Embryonic facial prominence (tissue), 1 donor: ENCODE measurements around the gene LDLRAD4.
A peak's percentile ranks its signal among the peaks of the same experiment; 100 is the strongest.

Experiments
- DNase-seq: peaks from one replicate; pipeline ENCODE4 v3.0.0-alpha.2; 2016; ENCODE audit errors: extremely low spot score

The LDLRAD4 gene

DNA sequence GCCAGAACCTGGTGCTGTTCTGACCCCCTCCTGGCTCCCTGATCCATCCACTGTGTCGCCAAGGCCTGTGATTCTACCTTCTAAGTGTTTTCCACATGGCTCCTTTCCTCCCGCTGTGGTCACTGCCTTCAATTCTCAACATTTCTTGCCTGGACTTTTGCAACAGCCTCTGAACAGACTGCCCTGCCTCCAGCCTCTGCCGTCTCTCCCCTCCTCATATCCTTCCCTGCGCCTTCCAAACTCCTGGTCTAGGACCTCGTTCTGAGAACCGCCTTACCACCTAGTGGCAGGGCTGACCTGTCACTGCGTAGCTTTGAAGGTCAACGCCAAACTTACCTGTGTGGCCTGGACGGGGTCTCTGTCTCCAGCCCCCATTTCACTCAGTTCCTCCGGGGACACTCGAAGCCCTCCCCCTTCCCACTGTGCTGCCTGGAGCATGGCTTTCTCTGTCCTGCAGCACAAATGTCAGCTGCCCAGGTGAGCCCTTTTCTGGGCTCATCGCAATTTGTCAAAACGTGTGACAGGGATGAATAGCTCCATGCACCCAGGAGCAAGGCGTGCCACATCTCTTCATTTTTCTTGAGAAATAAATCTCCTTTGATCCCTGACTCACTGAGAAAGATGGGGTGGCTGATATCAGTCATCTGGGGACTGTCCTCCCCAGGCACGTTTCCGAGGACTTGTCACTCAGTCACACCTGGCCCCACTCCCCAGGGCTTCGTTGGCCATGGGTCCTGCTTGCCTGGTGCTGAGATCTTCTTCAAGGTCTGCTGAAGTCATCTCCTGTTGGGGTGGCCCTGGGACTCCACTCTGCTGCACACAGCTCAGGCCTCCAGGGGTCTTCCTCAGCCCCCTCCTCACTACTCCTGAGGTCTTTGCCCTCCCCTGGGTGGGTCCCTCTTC lies 46.7 kb downstream of the LDLRAD4 start:
- no peak for DNase-seq

DNA sequence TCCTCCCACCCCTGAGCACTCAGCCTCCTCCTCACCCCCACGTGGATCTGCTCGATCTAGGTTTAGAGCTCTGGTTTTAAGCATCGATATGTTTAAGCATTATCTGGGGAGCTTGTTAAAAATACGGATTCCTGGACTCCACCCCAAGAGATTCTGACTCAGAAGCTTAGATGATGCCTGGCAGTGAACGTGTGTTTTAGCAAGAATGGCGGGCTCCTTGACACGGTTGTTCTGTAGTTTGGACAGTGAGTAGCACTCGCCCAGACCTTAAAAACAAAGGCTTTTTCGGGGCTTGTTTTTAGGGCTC lies 47.3 kb downstream of the LDLRAD4 start:
- DNase-seq: no peak

GRCh38 chr18:13266218-13267100 lies 47.9 kb downstream of the LDLRAD4 start:
- no peak for DNase-seq

DNA sequence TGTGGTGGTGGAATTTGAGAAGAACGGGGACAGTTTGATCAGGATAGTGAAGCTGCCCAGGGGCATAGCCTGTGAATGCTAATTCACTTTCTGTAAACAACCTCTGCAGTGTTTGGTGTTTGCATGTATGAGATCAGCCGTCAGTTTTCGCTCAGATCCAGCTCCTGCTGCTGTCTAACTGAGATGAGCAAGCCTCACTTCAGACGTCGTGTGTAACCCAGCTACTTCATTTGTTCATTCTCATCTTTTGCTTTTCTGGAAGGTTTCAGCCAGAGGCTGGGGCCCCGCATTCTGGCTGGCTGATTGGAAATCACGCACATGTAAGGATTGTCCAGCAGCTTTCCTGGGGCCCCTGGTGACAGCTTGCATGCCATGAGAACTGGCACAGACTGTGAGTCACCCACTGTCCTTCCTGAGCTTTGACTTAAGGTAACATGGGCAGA lies 48.9 kb downstream of the LDLRAD4 start:
- no peak for DNase-seq

DNA sequence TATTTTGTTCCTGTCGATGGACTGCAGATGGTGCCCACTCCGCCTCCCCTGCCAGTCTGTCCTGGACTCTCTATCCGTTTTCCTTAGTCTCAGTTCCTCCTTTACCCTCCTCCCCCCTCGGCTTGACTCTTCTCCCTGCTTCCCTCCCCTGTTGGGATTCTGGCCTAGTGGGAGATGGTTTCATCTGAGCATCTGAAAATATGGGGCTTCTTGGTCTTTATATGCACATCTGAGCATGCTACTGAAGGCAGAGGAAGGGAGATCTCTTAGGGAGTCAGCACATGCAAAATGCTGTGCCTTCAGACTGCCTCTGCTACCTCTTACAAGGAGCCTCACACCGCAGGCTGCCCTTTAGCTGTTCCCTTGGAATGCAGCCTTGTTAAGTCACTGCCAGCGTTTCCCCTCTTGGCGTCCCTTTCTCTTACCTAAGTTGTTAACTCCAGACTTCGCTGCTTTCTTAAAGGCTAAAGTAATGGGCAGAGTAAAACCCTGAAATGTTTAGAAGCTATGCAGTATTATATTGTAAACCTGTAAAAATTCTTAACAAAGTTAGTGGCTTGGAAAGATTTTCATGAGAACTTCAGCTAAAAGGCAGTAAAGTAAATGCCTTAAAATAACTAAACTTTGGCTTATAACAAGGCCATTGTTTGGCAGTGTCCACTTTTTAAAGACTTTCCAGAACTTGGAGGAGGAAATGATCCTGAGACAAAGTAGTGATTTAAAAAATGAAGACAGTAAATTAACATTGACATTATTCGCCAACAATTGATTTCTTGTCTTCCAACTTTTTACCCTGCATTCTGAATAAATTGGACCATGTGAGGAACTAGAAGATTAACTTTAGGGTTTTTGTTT lies 49.8 kb downstream of the LDLRAD4 start:
- DNase-seq: peak; percentile 58

DNA sequence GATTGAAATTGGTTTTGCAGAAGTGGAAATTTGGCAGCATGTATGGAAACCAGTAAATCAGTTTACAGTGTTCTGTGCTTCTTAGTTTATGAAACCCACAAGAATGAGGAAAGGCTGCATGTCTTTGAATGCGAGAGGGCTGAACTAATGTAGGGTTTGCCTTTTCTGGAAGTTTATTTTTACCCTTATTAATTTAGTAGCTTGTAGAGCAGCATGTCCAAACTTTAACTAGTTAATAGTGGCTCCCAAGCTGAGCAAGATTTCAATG lies 50.4 kb downstream of the LDLRAD4 start:
- DNase-seq: peak; percentile 74

GRCh38 chr18:13269521-13270011 lies 51.0 kb downstream of the LDLRAD4 start:
- no peak for DNase-seq

DNA sequence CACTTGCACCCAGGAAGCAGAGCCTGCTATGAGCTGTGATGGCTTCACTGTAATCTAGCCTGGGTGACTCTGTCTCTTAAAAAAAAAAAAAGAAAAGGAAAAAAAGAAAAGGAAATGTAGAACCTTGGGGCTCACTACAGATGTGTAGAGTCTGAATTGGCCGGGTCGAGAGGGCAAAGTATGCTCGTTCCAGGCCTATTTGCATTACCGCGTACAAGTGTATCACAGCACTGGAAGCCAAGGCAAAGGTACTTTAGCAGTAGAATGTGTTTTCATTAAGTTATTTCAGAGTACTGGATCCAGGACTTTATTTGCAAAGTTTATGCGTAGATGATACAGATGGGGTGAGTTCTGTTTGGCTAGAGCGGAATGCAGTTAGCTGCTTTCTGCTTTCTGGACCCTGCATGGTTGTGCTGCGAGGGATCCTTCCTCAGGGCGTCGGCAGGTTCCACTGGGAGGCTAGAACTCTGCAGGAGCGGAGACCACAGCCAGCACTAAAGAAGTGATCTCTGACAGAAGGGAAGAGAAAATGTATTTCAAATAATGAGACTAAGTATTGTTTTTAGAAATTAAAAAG lies 51.8 kb downstream of the LDLRAD4 start:
- DNase-seq: no peak

DNA sequence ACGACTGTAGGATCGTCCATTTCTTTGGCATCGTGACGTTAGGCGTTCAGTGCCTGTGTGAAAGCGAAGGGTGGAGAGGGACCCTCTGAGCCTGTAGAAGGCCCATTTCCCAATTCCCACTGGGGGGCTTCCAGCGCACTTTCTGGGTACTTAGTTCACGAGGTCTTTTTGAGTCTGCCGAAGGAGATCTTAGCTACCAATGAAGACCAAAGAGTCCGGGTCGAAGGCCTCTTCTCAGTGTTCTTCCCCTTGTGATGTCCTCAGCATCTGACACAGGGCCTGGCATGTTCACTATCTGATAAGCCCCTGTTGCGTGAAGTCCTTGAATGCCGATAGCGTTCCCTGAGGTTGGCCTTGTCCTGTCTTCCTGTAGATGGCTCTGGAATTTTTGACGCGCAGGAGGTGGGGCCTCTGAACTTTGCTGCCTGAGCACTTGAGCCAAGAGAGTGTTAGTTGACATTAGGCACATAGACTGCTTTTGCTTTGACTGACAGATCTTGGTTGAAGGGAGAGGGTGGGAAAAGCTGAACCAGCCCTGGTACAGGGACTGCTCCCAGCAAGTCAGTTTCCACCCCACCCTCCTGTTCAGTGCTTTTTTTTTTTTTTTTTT lies 52.8 kb downstream of the LDLRAD4 start:
- no peak for DNase-seq

- DNase-seq: no peak
Measured at GRCh38 chr18:13272416-13272815, 53.9 kb downstream of the LDLRAD4 start.

GRCh38 chr18:13273800-13274199 lies 55.2 kb downstream of the LDLRAD4 start:
- no peak for DNase-seq

DNA sequence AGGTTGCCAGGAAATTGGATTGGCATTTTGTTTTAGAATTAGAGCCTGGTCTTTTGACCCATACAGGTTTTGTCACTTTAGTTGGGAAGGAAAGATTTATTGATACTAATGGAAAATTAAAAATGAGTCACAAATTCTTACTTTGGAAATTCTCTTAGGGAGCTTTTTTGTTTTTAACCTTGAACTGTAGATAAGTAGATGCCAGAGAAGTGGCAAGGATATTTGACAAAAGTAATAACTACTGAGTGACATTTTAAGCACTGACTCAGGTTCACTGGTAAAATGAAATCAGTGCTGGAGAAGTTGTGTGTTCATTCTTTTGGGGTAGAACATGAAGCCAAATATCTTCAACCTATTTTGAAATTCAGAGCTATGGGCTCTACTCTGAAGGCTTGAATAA lies 56.5 kb downstream of the LDLRAD4 start:
- DNase-seq: no peak

DNA sequence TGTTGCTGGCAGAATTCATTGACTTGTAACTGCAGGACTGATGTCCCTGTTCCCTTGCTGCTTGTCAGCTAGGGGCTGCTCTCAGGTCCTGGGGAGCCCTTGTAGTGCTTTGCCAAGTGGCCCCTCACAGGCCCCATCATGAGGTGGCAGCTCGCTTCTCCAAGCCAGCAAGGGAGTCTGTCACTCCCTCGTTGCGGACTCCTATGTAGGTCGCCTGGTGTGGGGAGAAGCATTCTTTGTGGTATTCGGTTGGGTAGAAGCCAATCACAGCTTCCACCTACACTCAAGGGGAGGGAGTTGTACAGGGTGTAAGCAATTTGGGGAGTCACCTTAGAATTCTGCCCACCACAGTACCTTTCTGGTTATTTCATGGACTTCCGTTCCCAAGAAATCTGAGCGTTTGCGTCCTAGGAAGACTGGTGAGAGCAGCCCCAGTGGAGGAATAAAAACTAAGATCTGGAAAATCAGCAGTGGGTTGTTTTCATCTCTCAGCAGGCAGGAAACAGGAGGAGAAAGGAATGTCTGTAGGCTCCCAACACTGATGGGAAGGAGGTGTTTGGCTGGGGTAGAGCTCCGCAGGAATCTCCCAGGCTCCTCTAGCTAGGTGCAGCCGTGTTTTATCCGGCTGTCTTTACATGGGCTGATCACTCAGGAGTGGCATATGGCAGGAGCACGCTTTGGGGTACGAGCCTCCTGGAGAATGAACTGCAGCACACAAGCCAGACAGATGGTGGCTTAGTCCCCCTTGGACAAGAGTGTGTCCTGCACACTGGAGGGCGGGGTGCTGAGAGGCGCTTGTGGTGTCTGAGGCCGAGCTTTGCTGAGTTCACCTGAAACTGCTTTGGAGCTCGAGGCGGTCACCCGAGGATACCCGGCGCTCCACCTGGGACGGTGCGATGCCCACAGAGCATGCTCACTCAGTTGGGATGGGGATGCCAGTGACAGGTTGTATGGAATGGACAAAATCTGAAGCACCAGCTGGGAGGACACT lies 58.3 kb downstream of the LDLRAD4 start:
- no peak for DNase-seq

- no peak for DNase-seq
Measured at GRCh38 chr18:13278062-13278630, 59.6 kb downstream of the LDLRAD4 start.

- no peak for DNase-seq
Measured at GRCh38 chr18:13279181-13280069, 60.9 kb downstream of the LDLRAD4 start.

DNA sequence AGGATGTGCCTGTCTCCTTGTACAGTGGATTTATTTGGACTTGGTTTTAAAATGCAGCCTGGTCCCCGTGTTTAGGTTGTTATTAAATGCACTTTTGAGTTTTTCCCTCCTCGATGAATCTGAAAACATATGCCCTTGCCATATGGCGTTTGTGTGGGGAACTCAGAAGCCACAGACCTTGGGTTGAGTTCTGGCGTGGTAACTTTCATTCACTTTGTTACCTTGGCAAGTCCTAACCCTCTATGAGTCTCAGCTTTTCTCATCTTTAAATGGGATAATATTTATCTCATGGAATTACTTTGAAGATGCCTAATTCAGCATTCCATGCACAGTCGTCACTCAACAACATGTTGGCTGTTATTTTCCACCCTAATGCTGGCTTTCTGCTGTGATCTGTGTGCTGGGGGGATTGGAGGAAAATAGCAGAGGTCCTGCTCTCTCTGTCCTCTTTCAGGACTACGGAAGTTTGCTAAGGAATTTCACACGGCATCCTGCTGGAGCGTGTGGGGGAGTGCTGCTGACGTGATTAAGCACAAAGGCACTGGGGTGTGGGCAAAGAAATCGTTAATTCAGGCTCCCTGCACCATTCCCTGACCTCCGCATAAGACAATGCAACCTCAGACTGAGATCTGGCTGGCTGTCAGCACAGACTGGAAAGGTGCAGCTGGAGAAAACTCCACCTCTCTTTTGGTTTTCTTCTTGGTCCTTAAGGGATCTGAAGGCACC lies 61.7 kb downstream of the LDLRAD4 start:
- DNase-seq: no peak

- DNase-seq: no peak
Measured at GRCh38 chr18:13281406-13281805, 62.8 kb downstream of the LDLRAD4 start.

DNA sequence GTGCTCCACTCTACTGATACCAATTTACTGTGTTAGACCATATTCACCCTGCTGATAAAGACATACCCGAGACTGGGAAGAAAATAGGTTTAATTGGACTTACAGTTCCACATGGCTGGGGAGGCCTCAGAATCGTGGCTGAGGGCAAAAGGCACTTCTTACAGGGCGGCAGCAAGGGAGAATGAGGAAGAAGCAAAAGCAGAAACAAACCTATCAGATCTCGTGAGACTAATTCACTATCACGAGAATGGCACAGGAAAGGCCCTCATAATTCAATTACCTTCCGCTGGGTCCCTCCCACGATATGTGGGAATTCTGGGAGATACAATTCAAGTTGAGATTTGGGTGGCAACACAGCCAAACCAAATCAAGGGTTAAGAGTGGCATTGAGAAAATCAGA lies 65.2 kb downstream of the LDLRAD4 start:
- no peak for DNase-seq
